ENCODE measurements around the gene INAFM2.
A peak's percentile ranks its signal among the peaks of the same experiment; 100 is the strongest.

INAFM2 gene

GRCh38 chr15:40333922-40334492 lies 10.5 kb downstream of the INAFM2 start:
- DNase-seq: peak in 1 of 2 experiments; percentile 16
- TF ChIP-seq GATA1 (IDR thresholded peaks at IDR 0.05; ENCODE audit: low read depth, low read length) (no peak), POLR2A (IDR thresholded peaks at IDR 0.05; ENCODE audit: low read length) (no peak)

GRCh38 chr15:40334541-40334940 lies 11.0 kb downstream of the INAFM2 start:
- TF ChIP-seq GATA1 (IDR thresholded peaks at IDR 0.05; ENCODE audit: low read depth, low read length) (no peak), POLR2A (IDR thresholded peaks at IDR 0.05; ENCODE audit: low read length) (no peak)
- DNase-seq: no peak

- no peak for DNase-seq
- TF ChIP-seq GATA1 (IDR thresholded peaks at IDR 0.05; ENCODE audit: low read depth, low read length): no peak
- TF ChIP-seq POLR2A (IDR thresholded peaks at IDR 0.05; ENCODE audit: low read length): no peak
These were observed 11.7 kb downstream of the INAFM2 start for GRCh38 chr15:40334941-40335795.

GRCh38 chr15:40335938-40336743 lies 12.6 kb downstream of the INAFM2 start:
- TF ChIP-seq POLR2A (IDR thresholded peaks at IDR 0.05; ENCODE audit: low read length) (no peak), GATA1 (IDR thresholded peaks at IDR 0.05; ENCODE audit: low read depth, low read length) (no peak)
- DNase-seq: no peak

GRCh38 chr15:40336744-40337122 lies 13.2 kb downstream of the INAFM2 start:
- peak; percentile 23 to 39 for DNase-seq
- TF ChIP-seq POLR2A (IDR thresholded peaks at IDR 0.05; ENCODE audit: low read length): no peak
- TF ChIP-seq GATA1 (IDR thresholded peaks at IDR 0.05; ENCODE audit: low read depth, low read length): no peak

GRCh38 chr15:40337597-40337996 lies 14.1 kb downstream of the INAFM2 start:
- TF ChIP-seq GATA1 (IDR thresholded peaks at IDR 0.05; ENCODE audit: low read depth, low read length): no peak
- no peak for TF ChIP-seq POLR2A (IDR thresholded peaks at IDR 0.05; ENCODE audit: low read length)
- no peak for DNase-seq

- no peak for TF ChIP-seq POLR2A (IDR thresholded peaks at IDR 0.05; ENCODE audit: low read length)
- peak; percentile 70 to 72 for DNase-seq
These were observed 14.7 kb downstream of the INAFM2 start for GRCh38 chr15:40338041-40338657.

- TF ChIP-seq POLR2A (IDR thresholded peaks at IDR 0.05; ENCODE audit: low read length) (no peak), GATA1 (IDR thresholded peaks at IDR 0.05; ENCODE audit: low read depth, low read length) (no peak)
- DNase-seq: no peak
These were observed 15.6 kb downstream of the INAFM2 start for GRCh38 chr15:40338921-40339620.

- DNase-seq: no peak
- TF ChIP-seq GATA1 (IDR thresholded peaks at IDR 0.05; ENCODE audit: low read depth, low read length) (no peak), POLR2A (IDR thresholded peaks at IDR 0.05; ENCODE audit: low read length) (no peak)
These were observed 16.1 kb downstream of the INAFM2 start for GRCh38 chr15:40339621-40339945.

- TF ChIP-seq POLR2A (IDR thresholded peaks at IDR 0.05; ENCODE audit: low read length) (no peak), GATA1 (IDR thresholded peaks at IDR 0.05; ENCODE audit: low read depth, low read length) (no peak)
- DNase-seq: no peak
These were observed 16.7 kb downstream of the INAFM2 start for GRCh38 chr15:40340038-40340739.

GRCh38 chr15:40340740-40341400 lies 17.4 kb downstream of the INAFM2 start, which contains the start of gene CCDC9B:
Gene CCDC9B (minus strand): TSS chr15:40340939. CDS start chr15:40340819, 120 bp downstream.
- peak; percentile 80 to 83 for DNase-seq
- TF ChIP-seq POLR2A (IDR thresholded peaks at IDR 0.05; ENCODE audit: low read length): no peak
- TF ChIP-seq GATA1 (IDR thresholded peaks at IDR 0.05; ENCODE audit: low read depth, low read length): no peak
